SK-N-SH treated with all-trans-retinoic acid at 6 μM for 48 hours (cell line): ENCODE data around the gene SYT7.

ENCODE experiments used
- ATAC-seq: fragments of 200-7000 bp; cut with Tn5 transposase; 3 replicates; pipeline ENCODE4 v1.9.1; 2020; ENCODE audit warnings: mild to moderate bottlenecking, moderate library complexity
- ARNTL ChIP-seq: fragments of 450-650 bp; formaldehyde crosslinking; IDR thresholded peaks from 2 replicates; pipeline ENCODE4 v1.5.0; 2020; ENCODE audit warnings: low read depth, mild to moderate bottlenecking, moderate library complexity, borderline replicate concordance
- CSDC2 ChIP-seq: fragments of 250-450 bp; sonication (Bioruptor Pico); IDR thresholded peaks from 2 replicates; pipeline ENCODE4 v1.5.0; 2020; ENCODE audit warnings: mild to moderate bottlenecking, moderate library complexity
- ESRRG ChIP-seq: fragments of 250-450 bp; sonication (Bioruptor Pico); IDR thresholded peaks from 2 replicates; pipeline ENCODE4 v1.6.1; 2021; ENCODE audit warnings: mild to moderate bottlenecking
- GLIS3 ChIP-seq: fragments of 250-450 bp; sonication (Bioruptor Pico); IDR thresholded peaks from 2 replicates; pipeline ENCODE4 v1.5.0; 2020; ENCODE audit warnings: mild to moderate bottlenecking, moderate library complexity
- ISL1 ChIP-seq: fragments of 250-450 bp; sonication (Bioruptor Pico); IDR thresholded peaks from 2 replicates; pipeline ENCODE4 v2.1.2; 2022; ENCODE audit warnings: mild to moderate bottlenecking, moderate library complexity
- OSR1 ChIP-seq: fragments of 250-450 bp; sonication (Bioruptor Pico); IDR thresholded peaks from 2 replicates; pipeline ENCODE4 v1.8.0; 2022; ENCODE audit warnings: moderate library complexity, mild to moderate bottlenecking, inconsistent platforms
- PPARA ChIP-seq: fragments of 250-450 bp; sonication (Bioruptor Pico); IDR thresholded peaks from 2 replicates; pipeline ENCODE4 v1.5.0; 2020; ENCODE audit warnings: mild to moderate bottlenecking, borderline replicate concordance
- RARB ChIP-seq: fragments of 250-450 bp; sonication (Bioruptor Pico); IDR thresholded peaks from 2 replicates; pipeline ENCODE4 v1.8.0; 2021; ENCODE audit warnings: mild to moderate bottlenecking, moderate library complexity
- SNAI2 ChIP-seq: fragments of 250-450 bp; sonication (Bioruptor Pico); IDR thresholded peaks from 2 replicates; pipeline ENCODE4 v1.5.0; 2020; ENCODE audit warnings: mild to moderate bottlenecking, moderate library complexity
- TCF4 ChIP-seq: fragments of 250-450 bp; sonication (Bioruptor Pico); IDR thresholded peaks from 2 replicates; pipeline ENCODE4 v1.8.0; 2021; ENCODE audit warnings: mild to moderate bottlenecking, moderate library complexity, borderline replicate concordance
- TOX ChIP-seq: fragments of 250-450 bp; sonication (Bioruptor Pico); IDR thresholded peaks from 2 replicates; pipeline ENCODE4 v1.8.0; 2021; ENCODE audit warnings: mild to moderate bottlenecking, moderate library complexity, borderline replicate concordance
- ZFP3 ChIP-seq: fragments of 250-450 bp; sonication (Bioruptor Pico); IDR thresholded peaks from 2 replicates; pipeline ENCODE4 v1.5.0; 2020; ENCODE audit warnings: mild to moderate bottlenecking, moderate library complexity
- ZFP30 ChIP-seq: fragments of 450-650 bp; formaldehyde crosslinking; IDR thresholded peaks from 2 replicates; pipeline ENCODE4 v1.5.0; 2022; ENCODE audit warnings: mild to moderate bottlenecking, moderate library complexity
- ZNF70 ChIP-seq: fragments of 450-650 bp; formaldehyde crosslinking; IDR thresholded peaks from 2 replicates; pipeline ENCODE4 v1.5.0; 2020; ENCODE audit warnings: mild to moderate bottlenecking, moderate library complexity
- TF ChIP-seq, protein P1 (sequence below): fragments of 250-450 bp; sonication (Bioruptor Pico); IDR thresholded peaks from 2 replicates; pipeline ENCODE4 v1.5.1; 2020; ENCODE audit warnings: low read depth, mild to moderate bottlenecking, moderate library complexity
- TF ChIP-seq, protein P2 (sequence below): fragments of 250-450 bp; sonication (Bioruptor Pico); IDR thresholded peaks from 2 replicates; pipeline ENCODE4 v1.8.0; 2021; ENCODE audit warnings: low read depth, mild to moderate bottlenecking, moderate library complexity, borderline replicate concordance
- TF ChIP-seq, protein P3 (sequence below): fragments of 250-450 bp; sonication (Bioruptor Pico); IDR thresholded peaks from 2 replicates; pipeline ENCODE4 v1.5.0; 2020; ENCODE audit warnings: mild to moderate bottlenecking, moderate library complexity

SYT7 gene

GRCh38 chr11:61512435-61512834 is 68.4 kb downstream of the SYT7 start:
- no peak for TF ChIP-seq CSDC2 (CRISPR knock-in tag)
- no peak for TF ChIP-seq ZNF70 (CRISPR knock-in tag)
- TF ChIP-seq TCF4 (CRISPR knock-in tag), result no peak
- no peak for TF ChIP-seq OSR1
- TF ChIP-seq TOX (CRISPR knock-in tag), result no peak
- TF ChIP-seq ESRRG, result no peak
- TF ChIP-seq, protein P1, sequence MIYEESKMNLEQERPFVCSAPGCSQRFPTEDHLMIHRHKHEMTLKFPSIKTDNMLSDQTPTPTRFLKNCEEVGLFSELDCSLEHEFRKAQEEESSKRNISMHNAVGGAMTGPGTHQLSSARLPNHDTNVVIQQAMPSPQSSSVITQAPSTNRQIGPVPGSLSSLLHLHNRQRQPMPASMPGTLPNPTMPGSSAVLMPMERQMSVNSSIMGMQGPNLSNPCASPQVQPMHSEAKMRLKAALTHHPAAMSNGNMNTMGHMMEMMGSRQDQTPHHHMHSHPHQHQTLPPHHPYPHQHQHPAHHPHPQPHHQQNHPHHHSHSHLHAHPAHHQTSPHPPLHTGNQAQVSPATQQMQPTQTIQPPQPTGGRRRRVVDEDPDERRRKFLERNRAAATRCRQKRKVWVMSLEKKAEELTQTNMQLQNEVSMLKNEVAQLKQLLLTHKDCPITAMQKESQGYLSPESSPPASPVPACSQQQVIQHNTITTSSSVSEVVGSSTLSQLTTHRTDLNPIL (CRISPR knock-in tag), result no peak
- TF ChIP-seq, protein P2, sequence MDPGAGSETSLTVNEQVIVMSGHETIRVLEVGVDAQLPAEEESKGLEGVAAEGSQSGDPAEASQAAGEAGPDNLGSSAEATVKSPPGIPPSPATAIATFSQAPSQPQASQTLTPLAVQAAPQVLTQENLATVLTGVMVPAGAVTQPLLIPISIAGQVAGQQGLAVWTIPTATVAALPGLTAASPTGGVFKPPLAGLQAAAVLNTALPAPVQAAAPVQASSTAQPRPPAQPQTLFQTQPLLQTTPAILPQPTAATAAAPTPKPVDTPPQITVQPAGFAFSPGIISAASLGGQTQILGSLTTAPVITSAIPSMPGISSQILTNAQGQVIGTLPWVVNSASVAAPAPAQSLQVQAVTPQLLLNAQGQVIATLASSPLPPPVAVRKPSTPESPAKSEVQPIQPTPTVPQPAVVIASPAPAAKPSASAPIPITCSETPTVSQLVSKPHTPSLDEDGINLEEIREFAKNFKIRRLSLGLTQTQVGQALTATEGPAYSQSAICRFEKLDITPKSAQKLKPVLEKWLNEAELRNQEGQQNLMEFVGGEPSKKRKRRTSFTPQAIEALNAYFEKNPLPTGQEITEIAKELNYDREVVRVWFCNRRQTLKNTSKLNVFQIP (CRISPR knock-in tag), result no peak
- no peak for TF ChIP-seq ISL1 (CRISPR knock-in tag)
- no peak for TF ChIP-seq GLIS3 (CRISPR knock-in tag)
- no peak for TF ChIP-seq ARNTL
- no peak for TF ChIP-seq PPARA (CRISPR knock-in tag)
- no peak for TF ChIP-seq RARB (CRISPR knock-in tag)
- no peak for ATAC-seq

DNA sequence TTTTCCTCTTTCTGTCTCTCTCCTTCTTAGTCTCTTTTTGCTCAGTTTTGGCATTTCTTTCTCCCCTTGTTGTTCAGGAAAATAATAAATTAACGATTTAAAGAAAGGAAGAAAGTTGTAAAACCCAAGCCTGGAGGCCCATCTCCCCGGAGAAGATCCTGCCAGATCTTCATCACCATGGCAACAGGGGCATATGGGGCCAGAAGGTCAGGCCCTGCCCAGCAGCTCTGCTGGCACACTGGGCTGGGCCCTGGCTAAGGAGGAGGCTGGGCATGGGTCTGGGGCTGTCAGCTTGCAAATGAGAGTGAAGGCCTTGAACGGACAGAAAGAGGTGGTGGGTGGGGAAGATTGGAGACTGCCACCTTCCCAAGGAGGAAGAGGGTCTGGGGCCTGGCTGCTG is 69.5 kb downstream of the SYT7 start:
- TF ChIP-seq SNAI2 (CRISPR knock-in tag) (no peak), ISL1 (CRISPR knock-in tag) (no peak), TOX (CRISPR knock-in tag) (no peak), CSDC2 (CRISPR knock-in tag) (no peak), ARNTL (no peak), PPARA (CRISPR knock-in tag) (no peak), GLIS3 (CRISPR knock-in tag) (no peak), ZFP30 (no peak), ZFP3 (CRISPR knock-in tag) (no peak), RARB (CRISPR knock-in tag) (no peak), TCF4 (CRISPR knock-in tag) (no peak)
- TF ChIP-seq, protein P3, sequence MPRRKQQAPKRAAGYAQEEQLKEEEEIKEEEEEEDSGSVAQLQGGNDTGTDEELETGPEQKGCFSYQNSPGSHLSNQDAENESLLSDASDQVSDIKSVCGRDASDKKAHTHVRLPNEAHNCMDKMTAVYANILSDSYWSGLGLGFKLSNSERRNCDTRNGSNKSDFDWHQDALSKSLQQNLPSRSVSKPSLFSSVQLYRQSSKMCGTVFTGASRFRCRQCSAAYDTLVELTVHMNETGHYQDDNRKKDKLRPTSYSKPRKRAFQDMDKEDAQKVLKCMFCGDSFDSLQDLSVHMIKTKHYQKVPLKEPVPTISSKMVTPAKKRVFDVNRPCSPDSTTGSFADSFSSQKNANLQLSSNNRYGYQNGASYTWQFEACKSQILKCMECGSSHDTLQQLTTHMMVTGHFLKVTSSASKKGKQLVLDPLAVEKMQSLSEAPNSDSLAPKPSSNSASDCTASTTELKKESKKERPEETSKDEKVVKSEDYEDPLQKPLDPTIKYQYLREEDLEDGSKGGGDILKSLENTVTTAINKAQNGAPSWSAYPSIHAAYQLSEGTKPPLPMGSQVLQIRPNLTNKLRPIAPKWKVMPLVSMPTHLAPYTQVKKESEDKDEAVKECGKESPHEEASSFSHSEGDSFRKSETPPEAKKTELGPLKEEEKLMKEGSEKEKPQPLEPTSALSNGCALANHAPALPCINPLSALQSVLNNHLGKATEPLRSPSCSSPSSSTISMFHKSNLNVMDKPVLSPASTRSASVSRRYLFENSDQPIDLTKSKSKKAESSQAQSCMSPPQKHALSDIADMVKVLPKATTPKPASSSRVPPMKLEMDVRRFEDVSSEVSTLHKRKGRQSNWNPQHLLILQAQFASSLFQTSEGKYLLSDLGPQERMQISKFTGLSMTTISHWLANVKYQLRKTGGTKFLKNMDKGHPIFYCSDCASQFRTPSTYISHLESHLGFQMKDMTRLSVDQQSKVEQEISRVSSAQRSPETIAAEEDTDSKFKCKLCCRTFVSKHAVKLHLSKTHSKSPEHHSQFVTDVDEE (CRISPR knock-in tag), result no peak
- TF ChIP-seq, protein P1 (CRISPR knock-in tag), result no peak
- TF ChIP-seq, protein P2 (CRISPR knock-in tag), result no peak
- ATAC-seq, result no peak

GRCh38 chr11:61510974-61511373 is 69.9 kb downstream of the SYT7 start:
- TF ChIP-seq, protein P2 (CRISPR knock-in tag), result no peak
- TF ChIP-seq SNAI2 (CRISPR knock-in tag) (no peak), OSR1 (no peak), ZFP30 (no peak), TCF4 (CRISPR knock-in tag) (no peak), ZNF70 (CRISPR knock-in tag) (no peak), ZFP3 (CRISPR knock-in tag) (no peak), ESRRG (no peak)
- ATAC-seq, result no peak
